PC-9 (cell line): ENCODE measurements around the gene KIAA1671.

Experiments
- EZH2 ChIP-seq: fragments of 200-600 bp; sonication (generic); IDR thresholded peaks from 2 replicates; pipeline ENCODE4 v1.8.0; 2017; ENCODE audit warnings: antibody characterized with exemption, low read depth
- TF ChIP-seq, protein P1 (sequence below): fragments of 200-600 bp; sonication (generic); conservative IDR thresholded peaks from 2 replicates; pipeline ENCODE4 v1.6.1; 2017; ENCODE audit warnings: mixed run types, antibody characterized with exemption, mild to moderate bottlenecking, moderate library complexity

DNA sequence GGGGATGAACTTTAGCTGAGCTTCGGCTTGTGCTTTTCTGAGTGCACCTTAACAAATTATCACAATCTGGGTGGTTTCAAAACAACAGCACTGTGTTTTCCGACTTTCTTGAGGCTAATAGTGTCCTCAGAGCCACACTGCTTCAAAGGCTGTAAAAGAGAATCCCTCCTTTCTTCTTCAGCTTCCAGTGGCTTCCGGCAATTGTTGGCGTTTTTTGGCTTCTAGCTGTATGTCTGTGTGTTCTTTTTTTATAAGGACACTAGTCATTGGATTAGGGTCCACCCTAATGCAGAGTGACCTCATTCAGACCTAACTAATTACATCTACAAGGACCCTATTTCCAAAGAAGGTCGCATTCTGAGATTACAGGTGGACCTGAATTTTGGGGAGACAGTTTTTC, 30.6 kb downstream of the KIAA1671 start:
- TF ChIP-seq, protein P1, sequence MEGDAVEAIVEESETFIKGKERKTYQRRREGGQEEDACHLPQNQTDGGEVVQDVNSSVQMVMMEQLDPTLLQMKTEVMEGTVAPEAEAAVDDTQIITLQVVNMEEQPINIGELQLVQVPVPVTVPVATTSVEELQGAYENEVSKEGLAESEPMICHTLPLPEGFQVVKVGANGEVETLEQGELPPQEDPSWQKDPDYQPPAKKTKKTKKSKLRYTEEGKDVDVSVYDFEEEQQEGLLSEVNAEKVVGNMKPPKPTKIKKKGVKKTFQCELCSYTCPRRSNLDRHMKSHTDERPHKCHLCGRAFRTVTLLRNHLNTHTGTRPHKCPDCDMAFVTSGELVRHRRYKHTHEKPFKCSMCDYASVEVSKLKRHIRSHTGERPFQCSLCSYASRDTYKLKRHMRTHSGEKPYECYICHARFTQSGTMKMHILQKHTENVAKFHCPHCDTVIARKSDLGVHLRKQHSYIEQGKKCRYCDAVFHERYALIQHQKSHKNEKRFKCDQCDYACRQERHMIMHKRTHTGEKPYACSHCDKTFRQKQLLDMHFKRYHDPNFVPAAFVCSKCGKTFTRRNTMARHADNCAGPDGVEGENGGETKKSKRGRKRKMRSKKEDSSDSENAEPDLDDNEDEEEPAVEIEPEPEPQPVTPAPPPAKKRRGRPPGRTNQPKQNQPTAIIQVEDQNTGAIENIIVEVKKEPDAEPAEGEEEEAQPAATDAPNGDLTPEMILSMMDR: no peak
- no peak for TF ChIP-seq EZH2
